ENCODE results near the gene TRIM62.

TRIM62 gene

GRCh38 chr1:33181921-33182341 lies at the start of gene TRIM62:
Gene TRIM62, minus strand, starts transcription at chr1:33182043. Its CDS starts 611 bp downstream, at chr1:33181432.
- TF ChIP-seq CTCF (IDR thresholded peaks at IDR 0.05; ENCODE audit: control extremely low read depth, extremely low read depth, low read depth, missing control alignments) = no peak
- peak; percentile 93 for DNase-seq (ENCODE audit: extremely low spot score)
- CTCF ChIA-PET = interaction anchor here (2.0 kb wide), 1 partner anchor 55 kb away, joined by 8 read pairs; no protein-coding TSS in a partner anchor
- POLR2A ChIA-PET = interaction anchor here (0.5 to 1.0 kb wide), 3 partner anchors 24 to 170 kb away, joined by 3 to 5 read pairs (median 4); no protein-coding TSS in a partner anchor

GRCh38 chr1:33231166-33231565 lies 49.3 kb upstream of the TRIM62 start:
- ChIA-PET CTCF (no interaction called here), POLR2A (no interaction called here)

GRCh38 chr1:33228935-33229487 lies 47.2 kb upstream of the TRIM62 start:
- TF ChIP-seq CTCF (IDR thresholded peaks at IDR 0.05; ENCODE audit: control extremely low read depth, extremely low read depth, low read depth, missing control alignments) = no peak
- CTCF ChIA-PET = interaction anchor here (0.9 kb wide), 1 partner anchor 132 kb away, joined by 3 read pairs; no protein-coding TSS in a partner anchor
- DNase-seq (ENCODE audit: extremely low spot score) = no peak
- POLR2A ChIA-PET = no interaction called here

More at GRCh38 chr1:33231166-33231565, 49.3 kb upstream of the TRIM62 start:
- no peak for DNase-seq (ENCODE audit: extremely low spot score)
- TF ChIP-seq CTCF (IDR thresholded peaks at IDR 0.05; ENCODE audit: control extremely low read depth, extremely low read depth, low read depth, missing control alignments) = no peak

- no peak for DNase-seq (ENCODE audit: extremely low spot score)
- ChIA-PET CTCF (interaction anchor here (1.1 kb wide), 1 partner anchor 9 kb away, joined by 3 read pairs; no protein-coding TSS in a partner anchor), POLR2A (no interaction called here)
- no peak for TF ChIP-seq CTCF (IDR thresholded peaks at IDR 0.05; ENCODE audit: control extremely low read depth, extremely low read depth, low read depth, missing control alignments)
Observed at GRCh38 chr1:33225586-33225985, 43.7 kb upstream of the TRIM62 start.

- DNase-seq (ENCODE audit: extremely low spot score) = no peak
- POLR2A ChIA-PET = no interaction called here
- CTCF ChIA-PET = no interaction called here
- no peak for TF ChIP-seq CTCF (IDR thresholded peaks at IDR 0.05; ENCODE audit: control extremely low read depth, extremely low read depth, low read depth, missing control alignments)
Observed at GRCh38 chr1:33224166-33224707, 42.4 kb upstream of the TRIM62 start.

GRCh38 chr1:33222381-33222780 lies 40.5 kb upstream of the TRIM62 start:
- no peak for DNase-seq (ENCODE audit: extremely low spot score)
- CTCF ChIA-PET = no interaction called here
- POLR2A ChIA-PET = no interaction called here
- TF ChIP-seq CTCF (IDR thresholded peaks at IDR 0.05; ENCODE audit: control extremely low read depth, extremely low read depth, low read depth, missing control alignments) = no peak

Data from GM10248 (cell line).